ENCODE data around the gene C1S.
"Not testable (repeated sequence)": the region's sequence is repeated elsewhere in the genome, so short reads cannot be mapped to it uniquely, and the experiment has no call there.

C1S gene

DNA sequence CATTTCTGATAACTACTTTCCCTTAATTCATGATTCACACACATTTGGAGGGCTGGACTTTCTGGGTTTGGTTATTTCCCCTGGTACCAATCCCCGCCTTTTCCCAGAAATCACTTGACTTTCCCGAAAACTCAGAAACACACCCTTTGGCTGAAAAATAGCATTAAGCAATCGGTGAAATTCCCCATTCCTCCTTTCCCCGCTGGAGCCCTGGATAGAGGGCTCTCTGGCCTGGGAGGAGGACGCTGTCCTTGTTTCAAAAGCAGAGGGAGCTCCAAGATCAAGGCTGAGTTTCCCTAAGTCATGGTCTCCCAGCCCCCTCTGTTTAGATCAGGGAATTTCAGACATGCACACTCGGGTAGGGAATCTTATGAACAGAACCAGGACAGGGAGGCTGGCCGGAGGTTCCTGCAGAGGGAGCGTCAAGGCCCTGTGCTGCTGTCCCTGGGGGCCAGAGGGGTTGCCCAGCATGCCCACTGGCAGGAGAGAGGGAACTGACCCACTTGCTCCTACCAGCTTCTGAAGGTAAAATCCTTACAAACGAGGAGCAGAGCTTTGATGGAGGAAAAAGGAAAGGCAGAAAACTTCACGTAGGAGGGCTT lies at the start of gene C1S:
TSS of gene C1S (plus strand) at position 366 of the 602 bp plus-strand sequence. CDS start 1,195 bp downstream, outside the sequence.
- no peak for DNase-seq

DNA sequence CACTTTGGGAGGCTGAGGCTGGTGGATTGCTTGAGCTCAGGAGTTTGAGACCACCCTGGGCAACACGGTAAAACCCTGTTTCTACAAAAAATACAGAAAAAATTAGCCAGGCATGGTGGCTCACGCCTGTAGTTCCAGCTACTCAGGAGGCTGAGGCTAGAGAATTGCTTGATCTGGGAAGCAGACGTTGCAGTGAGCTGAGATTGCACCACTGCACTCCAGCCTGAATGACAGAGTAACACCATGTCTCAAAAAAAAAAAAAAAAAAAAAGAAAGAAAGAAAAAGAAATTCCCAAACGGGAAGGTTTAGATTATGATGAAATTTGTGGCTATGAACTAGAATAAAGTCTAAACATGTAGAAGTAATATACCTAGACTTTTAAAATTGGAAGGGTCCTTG lies 49.1 kb upstream of the C1S start:
- not testable (repeated sequence) for DNase-seq

DNA sequence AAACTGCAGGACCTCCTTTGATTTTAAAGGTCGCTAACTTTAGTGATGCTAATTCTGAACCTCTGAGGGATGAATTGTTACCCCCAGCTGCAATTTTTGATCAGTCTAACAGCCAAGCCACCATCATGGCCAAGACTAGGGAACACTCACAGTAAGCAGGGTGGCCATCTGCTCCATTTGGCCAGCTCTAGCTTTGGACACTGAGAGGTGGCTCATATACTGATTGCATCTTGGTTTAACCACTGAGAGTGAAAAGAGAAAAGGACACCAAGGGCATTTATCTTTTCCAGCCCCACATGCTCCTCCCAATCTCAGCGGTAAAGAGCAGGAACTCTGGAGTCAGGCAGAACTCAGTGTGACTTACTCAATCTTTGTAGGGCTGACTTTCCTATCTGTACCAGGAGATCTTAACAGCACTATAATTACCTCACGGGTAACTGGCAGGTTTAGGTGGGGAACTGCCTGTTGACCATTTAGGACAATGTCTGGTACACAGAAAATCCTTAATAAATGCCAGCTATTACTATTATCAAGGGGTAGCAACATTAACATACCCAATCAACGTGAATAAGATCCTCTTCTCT lies 48.4 kb upstream of the C1S start:
- no peak for DNase-seq

DNA sequence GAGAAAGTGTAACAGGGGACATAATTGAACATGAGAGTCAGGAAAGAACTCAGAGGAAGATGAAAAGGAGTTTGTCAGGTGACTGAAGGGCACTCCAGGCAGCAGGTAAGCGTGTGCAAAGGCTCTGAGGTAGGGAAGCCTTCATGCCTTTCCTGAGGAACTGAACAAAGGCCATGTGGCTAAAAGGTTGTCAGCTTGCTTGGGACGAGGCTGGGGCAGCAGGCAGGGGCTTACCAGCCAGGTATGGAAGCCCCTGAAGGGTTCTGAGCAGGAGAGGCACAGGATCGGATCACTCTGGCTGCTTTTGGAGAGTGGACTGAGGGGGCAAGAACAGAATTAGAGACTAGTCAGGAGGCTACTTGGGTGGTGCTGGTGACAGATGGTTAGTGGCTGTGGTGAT lies 47.4 kb upstream of the C1S start:
- DNase-seq: no peak

DNA sequence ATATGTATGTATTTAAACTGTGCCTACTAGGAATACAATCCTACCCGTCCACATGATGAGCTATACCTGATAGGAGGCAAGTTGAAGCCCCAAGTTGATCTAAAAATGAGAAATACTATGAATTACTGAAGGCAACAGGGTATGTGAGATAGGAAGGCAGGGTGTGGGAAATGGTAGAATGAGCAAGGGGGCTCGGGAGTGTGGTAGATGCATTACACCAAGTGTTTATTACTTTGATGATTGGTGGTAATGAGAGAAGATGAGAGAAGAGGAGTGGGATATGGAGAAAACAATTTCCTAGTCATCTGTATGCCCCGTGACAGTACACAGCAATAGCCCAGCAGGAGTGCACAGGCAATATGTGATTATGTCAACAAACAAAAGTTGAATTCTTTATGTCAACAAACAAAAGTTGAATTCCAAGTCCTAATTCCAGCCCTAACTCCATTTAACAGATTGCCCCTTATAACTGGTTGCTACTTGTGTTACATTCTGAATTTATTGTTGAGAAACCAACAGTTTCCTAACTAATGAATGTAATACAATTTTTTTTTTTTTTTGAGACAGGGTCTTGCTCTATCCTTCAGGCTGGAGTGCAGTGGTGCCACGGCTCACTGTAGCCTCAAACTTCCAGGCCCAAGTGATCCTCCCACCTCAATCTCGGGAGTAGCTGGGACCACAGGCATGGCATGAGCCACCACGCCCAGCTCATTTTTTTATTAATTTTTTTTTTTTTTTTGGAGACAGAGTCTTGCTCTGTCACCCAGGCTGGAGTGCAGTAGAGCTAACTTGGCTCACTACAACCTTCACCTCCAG lies 44.8 kb upstream of the C1S start:
- no peak for DNase-seq

DNA sequence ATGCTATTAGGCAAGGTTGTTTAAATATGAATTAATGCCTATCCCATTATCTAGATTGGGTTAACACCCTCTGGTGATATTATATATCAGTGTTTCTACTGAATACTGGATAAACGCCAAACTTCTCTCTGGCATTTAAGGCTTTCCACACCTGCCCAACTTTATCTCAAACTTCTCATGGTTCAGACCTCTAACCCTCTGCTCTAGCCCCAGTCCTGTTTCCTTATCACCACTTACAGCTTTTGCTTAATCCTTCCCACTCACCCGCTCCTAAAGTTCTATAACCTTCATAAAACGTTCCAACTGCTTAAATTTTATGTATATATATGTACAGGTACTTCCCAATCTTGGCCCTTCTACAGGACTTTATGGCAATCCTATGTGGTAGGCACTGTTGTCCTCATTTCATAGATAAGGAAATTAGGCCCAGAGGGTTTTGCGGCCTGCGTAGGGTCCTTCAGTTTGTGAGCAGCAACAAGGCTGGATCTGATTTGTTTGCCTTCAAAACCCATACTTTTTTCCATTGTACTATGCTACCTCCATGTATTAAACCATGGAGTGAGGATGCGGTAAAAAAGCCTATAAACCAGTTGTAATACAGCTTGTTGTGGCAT lies 43.5 kb upstream of the C1S start:
- peak; percentile 93 for DNase-seq

DNA sequence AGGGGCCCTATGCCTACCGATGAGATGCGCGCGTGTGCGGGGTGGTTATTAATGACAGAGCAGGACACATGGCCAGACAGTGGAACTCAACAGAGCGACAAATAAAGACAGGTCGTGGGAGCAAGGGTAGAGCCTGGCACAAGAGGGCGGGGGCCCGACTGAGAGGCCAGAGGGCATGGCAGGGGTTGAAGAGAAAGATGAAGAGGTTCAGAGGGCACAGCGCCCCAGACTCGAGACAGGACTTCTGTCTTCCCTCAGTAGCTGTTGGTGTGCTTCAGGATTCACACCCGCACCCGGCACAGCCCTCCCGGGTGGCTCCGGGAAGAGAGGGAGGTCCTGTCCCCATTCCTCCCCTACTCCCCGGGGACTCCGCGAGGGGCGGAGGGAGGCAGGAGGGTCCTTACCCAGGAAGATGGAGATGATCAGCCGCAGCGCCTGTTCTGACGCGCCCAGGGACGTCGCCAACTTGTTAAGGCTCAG lies 42.6 kb upstream of the C1S start:
- peak; percentile 62 for DNase-seq

DNA sequence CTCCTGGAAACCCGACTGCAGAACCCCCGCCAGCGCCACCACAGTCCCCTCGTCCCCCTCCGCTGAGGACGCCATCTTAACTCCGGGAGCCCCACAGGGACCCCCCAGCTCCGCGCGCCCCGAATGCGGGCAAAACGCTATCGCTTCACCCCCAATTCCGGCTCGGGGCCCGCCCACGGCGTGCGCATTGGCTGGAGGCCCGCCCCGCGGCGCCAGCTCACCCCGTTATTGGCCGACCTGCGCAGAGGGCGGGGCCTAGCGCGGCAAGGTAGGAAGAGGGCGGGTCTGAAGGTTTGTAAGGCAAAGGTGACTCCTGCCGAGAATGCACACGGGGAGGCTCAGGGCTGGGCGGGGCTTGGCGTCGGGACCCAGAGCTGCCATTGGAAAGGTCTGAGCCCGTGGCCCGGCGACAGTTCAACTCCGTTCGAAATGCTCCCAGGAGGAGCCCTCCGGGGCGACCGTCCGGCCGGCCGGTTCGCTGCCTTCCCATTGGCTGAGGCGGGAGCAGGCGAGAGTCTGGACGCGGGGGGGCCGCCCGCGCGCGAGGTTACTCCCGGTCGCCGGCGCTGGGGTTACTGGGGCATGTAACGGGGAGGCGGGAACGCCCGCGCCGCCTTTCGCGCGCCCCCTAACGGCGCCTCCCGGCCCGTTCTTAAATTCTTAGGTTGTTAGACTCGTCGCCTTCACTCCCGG lies 42.0 kb upstream of the C1S start, which contains the start of gene LPCAT3:
TSS of gene LPCAT3 (minus strand) at position 127 of the 693 bp plus-strand sequence. CDS start at position 75, 52 bp downstream.
- peak; percentile 97 for DNase-seq

DNA sequence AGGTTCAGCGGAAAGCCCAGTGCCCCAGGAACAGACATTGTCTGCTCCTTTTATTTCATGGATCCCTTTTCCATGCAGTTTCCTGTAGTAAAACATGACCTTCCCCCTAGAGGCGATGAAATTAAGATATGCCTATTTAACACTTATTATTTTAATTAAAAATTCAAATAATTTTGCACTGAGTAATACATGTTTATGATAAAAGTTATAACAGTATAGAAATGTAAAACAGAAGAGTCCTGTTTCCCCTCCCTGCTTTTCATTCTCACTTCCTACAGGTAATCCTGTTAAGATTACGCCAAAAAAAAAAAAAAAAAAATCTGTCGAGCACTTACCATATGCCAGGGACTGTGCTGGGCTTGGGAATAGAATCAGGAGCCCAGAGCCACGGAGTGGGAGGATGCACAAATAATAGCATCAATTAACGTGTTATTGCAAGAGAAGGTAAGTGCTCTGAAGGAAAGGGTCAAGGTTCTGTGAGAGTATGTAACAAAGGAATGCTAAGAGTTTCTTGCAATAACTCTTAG lies 41.4 kb upstream of the C1S start:
- no peak for DNase-seq

DNA sequence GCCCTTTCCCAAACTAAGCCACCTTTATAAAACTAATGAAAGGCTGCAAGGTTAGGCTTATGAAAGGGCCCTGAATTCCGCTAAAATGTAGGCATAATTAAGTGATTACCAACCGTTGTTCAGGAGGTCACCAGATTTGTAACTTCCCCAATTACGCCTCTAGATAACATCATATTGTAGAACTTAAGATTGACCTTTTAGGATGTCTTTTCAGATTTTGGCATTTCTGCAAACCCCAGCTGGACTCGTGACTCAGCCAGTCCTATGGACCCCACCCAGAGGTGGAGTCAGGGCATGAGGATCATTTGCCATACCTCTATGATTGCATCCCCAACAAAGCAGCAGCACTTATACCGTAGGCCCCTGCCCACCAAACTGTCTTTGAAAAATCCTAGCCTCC lies 38.6 kb upstream of the C1S start:
- peak; percentile 57 for DNase-seq

DNA sequence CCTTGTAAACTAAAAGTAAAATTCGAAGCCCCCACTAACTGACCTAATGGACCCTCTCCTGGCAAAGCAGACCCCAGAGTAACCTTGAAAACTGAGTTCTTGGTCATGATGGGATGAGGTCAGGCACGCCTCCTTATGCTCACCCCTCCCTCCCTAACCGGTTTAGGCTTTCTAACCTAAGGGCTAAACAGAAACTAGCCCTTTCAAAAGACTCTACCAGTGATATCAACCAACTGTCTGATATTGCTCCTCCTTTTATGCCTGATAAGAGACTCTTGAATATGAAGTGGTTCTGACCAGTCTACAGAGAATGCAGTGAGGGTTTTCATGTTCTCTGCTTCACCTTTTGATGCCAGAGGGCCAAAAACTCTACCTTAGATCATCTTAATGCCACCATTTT lies 37.4 kb upstream of the C1S start:
- peak; percentile 63 for DNase-seq

DNA sequence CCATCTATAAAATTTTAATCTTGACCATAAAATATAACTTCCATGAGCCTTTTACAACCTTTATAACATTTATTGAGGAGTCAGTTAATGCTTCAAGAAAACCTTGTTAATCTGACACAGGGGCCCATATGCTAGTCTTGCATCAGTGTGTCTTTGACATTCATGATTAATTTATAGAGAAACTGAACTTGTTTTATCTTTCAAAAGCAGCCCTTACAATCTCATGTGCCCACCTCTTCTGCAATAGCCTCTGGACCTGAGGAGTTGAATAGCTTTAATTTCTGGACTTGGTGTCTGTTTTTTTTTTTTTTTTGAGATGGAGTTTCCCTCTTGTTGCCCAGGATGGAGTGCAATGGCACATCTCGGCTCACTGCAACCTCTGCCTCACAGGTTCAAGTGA lies 33.7 kb upstream of the C1S start:
- peak; percentile 83 for DNase-seq

DNA sequence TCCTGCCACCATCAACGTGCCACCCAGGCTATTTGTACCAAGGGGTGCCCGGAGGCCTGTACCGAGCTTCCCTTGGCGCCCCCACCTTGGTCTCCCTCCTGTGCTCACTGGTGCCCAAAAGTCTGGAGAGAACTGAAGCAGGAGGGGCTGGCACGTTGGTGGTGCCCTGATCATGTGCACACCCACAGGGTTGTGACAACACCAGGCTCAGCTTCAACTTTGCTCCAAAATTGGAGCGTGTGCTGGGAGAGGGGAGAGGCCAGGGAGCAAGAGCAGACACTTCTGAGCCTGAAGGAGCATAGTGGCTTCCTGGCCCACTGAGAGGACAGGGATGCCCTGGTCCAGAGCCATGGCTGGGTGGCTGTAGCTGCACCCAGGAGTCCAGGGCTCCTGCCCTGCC lies 29.2 kb upstream of the C1S start:
- no peak for DNase-seq

DNA sequence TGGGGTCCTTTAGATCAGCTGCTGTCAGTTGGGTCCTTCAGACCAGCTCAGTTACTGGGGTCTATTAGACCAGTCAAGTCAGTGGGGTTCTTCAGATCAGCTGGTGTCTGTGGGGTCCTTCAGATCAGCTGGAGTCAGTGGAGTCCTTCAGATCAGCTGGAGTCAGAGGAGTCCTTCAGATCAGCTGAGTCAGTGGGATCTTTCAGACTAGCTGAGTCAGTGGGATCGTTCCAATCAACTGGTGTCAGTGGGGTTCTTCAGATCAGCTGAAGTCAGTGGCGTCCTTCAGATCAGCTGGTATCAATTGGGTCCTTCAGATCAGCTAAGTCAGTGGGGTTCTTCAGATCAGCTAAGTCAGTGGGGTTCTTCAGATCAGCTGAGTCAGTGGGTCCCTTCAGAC lies 27.5 kb upstream of the C1S start:
- DNase-seq: no peak

DNA sequence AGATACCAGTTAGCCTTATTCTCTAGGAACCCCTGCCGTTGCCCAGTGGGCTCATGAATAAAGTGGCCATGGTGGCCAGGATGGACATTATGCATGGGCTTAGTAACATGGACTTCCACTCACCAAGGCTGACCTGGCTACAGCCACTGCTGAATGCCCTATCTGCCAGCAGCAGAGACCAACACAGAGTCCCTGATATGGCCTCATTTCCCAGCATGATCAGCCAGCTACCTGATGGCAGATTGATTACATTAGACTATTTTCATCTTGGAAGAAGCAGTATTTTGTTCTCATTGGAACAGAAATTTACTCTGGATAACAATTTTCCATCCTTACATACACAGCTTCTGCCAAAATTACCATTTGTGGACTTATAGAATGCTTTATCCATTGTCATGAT lies 26.1 kb upstream of the C1S start:
- DNase-seq: peak; percentile 33

DNA sequence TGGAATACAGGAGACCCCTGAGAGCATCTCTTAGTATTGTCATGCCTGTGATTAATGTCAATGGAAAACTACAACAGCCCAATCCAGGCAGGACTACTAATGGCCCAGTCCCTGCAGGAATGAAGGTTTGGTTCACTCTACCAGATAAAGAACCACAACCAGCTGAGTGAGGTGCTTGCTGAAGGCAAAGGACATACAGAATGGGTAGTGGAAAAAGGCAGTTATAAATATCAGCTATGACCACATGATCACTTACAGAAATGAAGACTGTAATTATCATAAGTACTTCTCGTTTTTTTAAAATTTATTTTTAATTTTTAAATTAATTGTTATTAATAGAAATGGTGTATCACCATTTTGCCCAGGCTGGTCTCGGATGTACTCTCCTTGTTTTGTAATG lies 25.1 kb upstream of the C1S start:
- DNase-seq: peak; percentile 63

DNA sequence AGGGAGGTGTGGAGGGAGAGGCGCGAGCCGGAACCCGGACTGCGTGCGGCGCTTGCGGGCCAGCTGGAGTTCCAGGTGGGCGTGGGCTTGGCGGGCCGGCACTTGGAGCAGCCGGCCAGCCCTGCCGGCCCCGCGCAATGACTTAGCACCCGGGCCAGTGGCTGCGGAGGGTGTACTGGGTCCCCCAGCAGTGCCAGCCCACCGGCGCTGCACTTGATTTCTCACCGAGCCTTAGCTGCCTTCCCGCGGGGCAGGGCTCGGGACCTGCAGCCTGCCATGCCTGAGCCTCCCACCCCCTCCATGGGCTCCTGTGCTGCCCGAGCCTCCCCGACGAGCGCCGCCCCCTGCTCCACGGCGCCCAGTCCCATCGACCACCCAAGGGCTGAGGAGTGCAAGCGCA lies 23.1 kb upstream of the C1S start:
- not testable (repeated sequence) for DNase-seq

DNA sequence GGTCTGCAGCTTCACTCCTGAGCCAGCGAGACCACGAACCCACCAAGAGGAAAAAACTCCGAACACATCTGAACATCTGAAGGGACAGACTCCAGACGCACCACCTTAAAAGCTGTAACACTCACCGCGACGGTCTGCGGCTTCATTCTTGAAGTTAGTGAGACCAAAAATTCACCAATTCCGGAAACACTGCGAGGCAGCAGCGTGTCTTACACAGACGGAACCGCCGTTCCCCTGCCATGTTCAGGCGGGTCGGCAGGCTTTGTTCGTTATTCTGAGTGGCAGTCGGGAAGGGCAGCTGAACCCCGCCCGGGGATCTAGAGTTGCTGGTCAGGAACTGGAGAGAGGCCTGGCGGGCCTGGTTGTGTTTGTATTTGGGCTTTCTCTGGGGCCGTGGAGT lies 21.9 kb upstream of the C1S start:
- no peak for DNase-seq

DNA sequence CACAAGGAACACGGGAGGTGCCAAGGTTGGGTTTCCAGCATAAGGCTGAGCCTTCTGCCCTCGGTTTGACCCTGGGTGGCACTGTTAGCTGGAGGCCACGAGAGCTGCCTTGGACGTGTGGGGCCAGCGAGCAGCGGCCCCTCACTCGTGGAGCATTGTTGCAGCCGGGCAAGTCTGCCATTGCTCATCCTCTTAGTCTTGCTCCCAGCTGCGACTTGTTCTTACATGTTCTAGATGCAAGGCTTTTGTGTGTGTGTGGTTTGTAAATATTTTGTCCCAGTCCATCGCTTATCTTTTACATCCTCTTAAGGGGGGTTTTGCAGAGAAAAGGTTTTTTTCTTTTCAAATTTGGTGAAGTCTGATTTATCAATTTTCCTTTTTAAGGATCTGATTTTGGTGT lies 21.1 kb upstream of the C1S start:
- DNase-seq: no peak

DNA sequence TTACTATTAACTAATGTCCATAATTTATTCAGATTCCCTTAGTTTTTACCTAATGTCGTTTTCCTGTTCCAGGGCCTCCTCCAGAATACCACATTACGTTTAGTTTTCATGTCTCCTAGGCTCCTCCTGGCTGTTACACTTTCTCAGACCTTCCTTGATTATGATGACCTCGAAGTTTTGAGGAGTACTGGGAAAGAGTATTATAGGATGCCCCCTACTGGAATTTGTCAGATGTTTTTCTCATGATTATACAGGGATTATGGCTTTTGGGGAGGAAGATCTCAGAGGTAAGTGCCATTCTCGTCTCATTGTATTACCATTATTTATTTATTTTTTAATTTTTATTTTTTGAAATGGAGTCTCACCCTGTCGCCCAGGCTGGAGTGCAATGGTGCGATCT lies 17.7 kb upstream of the C1S start:
- peak; percentile 82 for DNase-seq

DNA sequence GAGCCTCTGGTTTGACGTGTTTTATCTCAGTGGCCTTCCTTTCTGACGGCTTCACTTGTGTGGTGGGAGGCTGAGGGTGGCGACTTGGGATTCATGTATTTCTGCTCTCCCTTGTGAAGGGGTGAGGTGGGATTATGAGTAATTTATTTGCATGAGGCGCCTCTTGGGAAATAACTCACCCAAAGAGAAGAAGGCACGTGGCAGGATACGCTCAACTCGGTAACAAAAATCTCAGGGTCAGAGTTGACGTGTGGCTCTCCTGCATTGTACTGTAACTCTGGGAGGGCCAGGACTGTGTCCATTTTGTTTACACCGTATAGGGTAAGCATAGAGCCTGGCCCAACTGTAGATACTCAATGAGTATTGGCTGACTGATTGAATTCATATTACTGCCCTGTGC lies 14.6 kb upstream of the C1S start:
- DNase-seq: no peak

DNA sequence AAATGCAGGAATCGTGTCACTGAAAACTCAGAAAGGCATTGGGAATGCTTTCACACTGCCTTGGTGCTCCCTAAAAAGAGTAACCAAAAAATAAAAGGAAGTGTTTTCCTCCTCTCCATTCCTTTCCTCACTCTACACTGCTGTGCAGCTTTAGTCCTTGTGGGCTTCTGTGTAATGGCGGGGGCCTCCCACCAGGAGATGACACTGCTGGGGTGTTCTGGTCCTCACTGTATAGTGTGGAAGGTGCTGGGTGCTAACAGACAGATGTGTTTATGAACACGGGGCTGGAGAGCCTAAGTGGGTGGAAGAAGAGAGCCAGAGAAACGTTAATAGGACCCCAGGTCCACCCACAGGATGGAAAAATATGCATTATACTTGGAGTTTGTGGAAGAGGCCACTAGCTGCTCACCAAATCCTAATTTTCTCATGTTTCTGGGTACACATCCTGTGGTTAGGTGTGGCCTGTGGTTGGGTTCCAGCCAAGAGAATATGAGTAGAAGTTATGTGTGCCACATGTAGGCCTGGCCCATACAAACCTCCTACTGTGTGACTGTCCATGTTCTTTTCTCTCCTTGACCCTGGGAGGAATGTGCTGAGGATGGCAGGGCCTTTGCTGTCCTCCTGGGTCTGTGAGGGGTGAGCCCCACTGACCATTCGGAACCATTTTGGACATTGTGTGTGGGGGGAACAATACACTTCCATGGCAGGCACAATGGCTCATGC lies 14.0 kb upstream of the C1S start:
- DNase-seq: peak; percentile 51

Data from hematopoietic multipotent progenitor cell treated with erythropoietin and hydrocortisone succinate and interleukin-3 and kit ligand, for 6 days (in vitro differentiated cells).